Stimulated activated naive CD8-positive, alpha-beta T cell treated with anti-CD3 and anti-CD28 coated beads, Interleukin-15, Interleukin-2, amounts not matched to agents 100 ng/mL and 50 ng/mL, for 24 hours (primary cell): ENCODE data around the gene WASF2.

Source experiments
- H3K27ac Mint-ChIP-seq: one replicate; pipeline ENCODE4 v1.8.0; 2021; ENCODE audit warnings: mild to moderate bottlenecking, mixed read lengths
- H3K27me3 Mint-ChIP-seq: one replicate; pipeline ENCODE4 v1.8.0; 2021; ENCODE audit warnings: mixed read lengths
- H3K36me3 Mint-ChIP-seq: one replicate; pipeline ENCODE4 v1.8.0; 2021; ENCODE audit warnings: low read depth, mixed read lengths
- H3K4me1 Mint-ChIP-seq: one replicate; pipeline ENCODE4 v1.8.0; 2021; ENCODE audit warnings: low read depth, mixed read lengths
- H3K4me3 Mint-ChIP-seq: one replicate; pipeline ENCODE4 v1.8.0; 2021; ENCODE audit warnings: mild to moderate bottlenecking, mixed read lengths
- H3K9me3 Mint-ChIP-seq: one replicate; pipeline ENCODE4 v1.8.0; 2021; ENCODE audit warnings: mixed read lengths

Gene WASF2

GRCh38 chr1:27355683-27356082 is 134.3 kb downstream of the WASF2 start:
- H3K27ac Mint-ChIP-seq = no peak overlapping the region
- H3K4me1 Mint-ChIP-seq = peaks cover 42% of the 10 kb centered on the region
- peaks cover 6% of the 10 kb centered on the region for H3K27me3 Mint-ChIP-seq
- H3K36me3 Mint-ChIP-seq = no peaks in the 10 kb centered on the region
- no peaks in the 10 kb centered on the region for H3K9me3 Mint-ChIP-seq
- peak overlapping the region; percentile 1 for H3K4me3 Mint-ChIP-seq
